NCI-H187 treated with DMSO at 0.1 percent for 48 hours (cell line): ENCODE measurements around the gene OLFML1.

Source experiments
- DNase-seq: peaks from one replicate; lab custom pipeline; 2025; lab: John Stamatoyannopoulos, UW

OLFML1 gene

DNA sequence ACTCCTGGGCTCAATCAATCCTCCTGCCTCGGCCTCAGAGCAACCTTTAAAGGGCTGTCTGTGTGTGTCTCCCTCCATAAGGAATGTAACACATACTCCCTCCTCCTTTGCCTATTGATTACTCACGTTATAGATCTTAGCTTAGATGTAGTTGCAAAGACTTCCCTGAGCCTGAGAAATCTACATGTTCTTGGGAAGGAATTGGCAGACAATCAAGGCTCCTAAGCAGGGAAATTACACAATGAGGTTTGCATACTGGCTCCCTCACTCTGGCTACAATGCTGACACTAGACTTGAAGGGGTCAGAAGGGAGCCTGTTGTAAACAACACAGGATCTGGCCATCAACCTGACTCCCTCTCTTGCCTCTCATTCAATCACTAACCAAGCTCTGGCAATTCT lies 5.2 kb upstream of the OLFML1 start:
- no peak for DNase-seq

DNA sequence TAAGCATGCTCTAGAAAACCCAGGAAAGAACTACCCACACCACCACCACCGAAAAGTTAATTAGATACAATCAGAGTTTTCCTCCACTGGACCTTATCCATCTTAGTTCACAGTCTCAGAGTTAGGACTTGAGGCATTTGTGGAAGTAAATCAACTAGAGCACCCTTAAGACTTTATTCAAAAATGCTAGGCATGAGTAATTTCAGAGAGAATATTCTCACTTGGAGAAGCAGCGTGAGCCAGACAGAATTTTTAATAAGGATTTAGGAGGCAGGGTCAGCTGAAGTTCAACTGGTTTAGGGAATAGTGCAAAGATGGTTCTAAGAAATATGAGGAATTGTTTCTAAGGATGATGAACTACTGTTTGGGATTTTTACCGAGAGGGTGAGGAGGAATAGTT lies 1.2 kb upstream of the OLFML1 start:
- no peak for DNase-seq

DNA sequence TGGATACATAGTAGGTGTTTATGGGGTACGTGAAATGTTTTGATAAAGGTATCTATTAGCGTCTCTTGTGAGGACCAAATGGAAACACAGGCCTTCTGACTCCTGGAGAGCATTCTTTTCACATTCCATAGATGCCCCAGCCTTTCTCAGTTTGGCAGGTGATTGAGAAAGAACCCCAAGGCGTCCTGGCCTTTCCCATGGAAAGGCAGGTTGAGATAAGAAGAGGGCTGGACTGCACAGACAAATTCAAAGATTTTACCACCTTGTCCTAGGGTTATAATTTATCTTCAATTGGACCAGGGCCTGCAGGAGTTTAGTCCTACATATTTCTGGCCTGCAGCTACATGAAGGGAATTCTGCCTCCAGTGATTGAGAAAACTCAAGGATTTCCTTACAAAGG lies 661 bp upstream of the OLFML1 start:
- DNase-seq = no peak

DNA sequence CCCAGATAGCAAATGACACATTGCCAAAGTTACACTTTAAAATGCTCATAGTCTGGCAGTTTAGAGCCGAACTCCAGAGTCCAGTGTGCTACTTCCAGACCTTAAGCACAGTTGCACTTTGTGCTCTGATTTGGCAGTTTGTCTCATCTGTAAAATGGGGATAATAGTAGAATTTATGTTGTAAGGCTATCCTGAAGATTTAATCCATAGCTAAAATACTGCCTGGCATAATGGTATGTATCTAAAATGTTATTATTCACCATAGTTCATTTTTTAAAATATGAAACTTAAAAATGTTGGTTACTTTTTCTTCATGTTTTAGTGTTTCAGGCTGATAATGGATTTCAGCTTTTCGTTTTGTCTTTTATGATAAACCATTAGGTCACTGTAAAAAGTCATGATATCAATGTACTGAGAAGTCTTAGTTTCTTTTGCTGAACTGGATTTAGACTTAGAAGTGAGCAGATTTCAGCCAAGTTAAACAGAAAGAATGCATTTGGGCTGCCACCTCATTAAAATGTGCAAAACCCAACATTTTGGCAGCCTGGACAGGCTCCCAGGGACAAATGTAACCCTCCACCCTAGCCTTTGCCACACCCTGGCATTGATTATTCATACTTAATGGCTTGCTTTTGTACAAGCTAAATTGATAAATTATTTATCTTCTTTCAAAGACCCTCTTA lies 933 bp downstream of the OLFML1 start:
- DNase-seq = no peak

DNA sequence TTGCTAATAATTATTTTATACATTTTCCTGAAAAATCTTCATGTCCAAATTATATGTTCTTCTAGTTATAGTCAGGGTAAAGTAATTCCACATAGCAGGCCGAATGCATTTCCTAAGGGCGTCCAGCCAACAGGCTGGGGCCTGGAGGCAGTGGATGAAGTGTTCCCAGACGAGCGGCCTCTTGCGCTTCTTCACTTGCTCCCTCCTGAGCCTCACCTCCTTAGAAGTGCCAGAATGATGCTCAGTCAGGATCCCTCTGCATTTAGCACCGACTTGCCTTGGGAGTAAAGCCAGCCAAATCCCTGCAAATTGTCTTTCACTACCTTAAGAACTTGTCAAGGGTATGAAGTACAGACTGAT lies 1.5 kb downstream of the OLFML1 start:
- no peak for DNase-seq

DNA sequence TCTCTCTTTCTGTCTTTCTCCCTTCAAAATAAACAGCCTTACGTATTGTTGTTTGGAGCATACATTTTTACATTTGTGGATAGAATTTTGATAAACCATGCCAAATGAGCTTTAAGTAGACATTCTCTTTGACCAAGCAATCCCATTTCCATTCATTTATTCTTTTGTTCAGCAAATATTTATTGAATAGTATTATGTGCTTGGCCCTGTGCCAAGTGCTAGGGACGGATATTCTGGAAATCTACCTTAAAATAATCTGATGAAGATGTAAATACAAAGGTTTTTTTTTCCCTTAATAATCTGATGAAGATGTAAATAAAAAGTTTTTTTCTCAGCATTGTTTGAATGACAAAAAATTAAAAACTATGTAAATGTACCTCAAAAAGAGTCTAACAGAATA lies 2.1 kb downstream of the OLFML1 start:
- no peak for DNase-seq

DNA sequence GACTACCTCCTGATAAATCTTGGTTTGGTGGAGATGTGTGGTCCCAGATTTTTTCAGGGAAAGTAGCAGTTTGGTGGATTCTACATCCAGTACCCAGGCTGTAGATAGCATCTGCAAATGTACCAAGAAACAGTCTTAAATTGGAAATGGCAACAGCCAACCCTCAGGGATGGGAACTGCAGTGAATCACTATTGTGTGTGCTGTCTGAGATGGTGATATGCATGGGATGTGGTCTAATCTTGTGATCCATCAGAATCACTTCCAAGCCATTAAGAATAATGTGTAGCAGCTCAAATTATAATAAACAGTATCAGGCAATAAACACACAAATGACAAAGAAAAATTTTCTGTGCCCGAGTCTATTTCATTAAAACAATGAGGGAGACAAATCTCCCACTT lies 3.4 kb downstream of the OLFML1 start:
- DNase-seq = no peak

DNA sequence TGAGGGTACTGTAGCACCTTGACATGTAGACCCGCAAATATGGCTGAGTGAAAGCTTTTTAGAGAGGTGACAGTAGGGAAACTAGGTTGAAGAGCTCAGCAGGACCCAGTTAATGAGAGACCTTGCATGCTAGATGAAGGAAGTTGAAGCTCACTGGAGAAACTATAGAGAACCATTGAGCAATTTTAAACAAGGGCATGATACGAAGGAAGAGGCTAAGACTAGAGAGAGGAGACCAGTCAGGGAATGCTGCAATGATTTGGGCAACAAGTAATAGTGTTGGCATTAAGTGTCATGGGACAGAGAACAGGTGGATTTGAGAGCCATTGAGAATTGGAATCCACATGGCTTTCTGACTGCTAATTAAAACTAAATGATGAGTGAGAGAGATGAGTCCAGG lies 4.1 kb downstream of the OLFML1 start:
- no peak for DNase-seq

DNA sequence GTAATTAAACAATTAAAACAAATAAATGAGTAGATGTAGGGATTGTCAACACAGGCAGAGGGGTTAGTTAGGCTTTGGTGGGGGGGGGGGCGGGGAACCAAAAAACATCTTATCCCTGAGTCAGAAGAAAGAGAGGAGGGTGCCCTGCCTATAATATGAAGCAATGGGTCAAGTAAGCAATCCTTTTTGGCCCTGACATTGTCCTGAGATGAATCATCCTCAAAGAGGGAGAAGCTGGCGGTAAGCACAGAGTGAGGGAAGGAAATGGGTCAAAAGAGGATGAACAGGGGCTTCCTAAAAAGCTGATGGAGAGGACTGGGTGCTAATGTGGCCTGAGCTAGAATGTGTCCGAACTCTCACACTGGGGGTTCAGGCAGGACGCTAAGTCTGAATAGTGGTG lies 4.7 kb downstream of the OLFML1 start:
- no peak for DNase-seq

DNA sequence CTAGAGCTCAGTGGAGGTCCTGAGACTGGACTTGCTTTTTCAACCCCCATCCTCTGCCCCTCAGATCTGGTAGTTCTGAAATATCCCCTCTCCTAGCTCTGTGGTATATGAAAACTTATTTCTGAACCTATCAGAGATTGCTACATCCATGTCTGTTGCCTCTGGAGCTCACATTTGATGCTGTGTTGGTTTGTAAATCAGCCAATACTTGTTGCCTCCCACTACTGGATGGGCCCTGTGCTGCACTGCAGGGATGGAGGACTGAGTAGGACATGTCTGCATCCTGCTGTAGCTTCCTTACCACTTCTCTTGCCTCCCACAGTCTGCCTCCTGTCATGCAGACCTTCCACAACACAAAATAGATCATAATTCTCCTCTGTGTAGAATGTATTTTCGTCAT lies 5.2 kb downstream of the OLFML1 start:
- DNase-seq = no peak

DNA sequence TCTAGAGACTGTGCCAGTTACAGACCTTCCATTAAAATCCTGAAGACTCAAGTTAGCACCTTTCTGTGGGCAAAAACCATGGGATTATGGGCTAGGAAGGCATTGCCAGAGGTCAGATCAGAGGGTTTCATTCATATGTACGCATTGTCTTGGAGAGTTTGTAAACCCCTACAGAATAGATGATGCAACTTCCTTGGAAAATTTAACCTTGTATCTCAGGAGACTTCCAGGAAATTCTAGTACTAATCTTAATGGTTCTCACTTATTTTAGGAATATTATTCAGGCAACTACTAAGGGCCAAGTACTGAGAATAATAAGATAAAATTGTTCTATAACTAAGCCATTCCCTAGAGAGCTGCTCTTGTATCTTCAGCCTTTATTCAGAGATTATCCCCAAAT lies 6.9 kb downstream of the OLFML1 start:
- DNase-seq = no peak

DNA sequence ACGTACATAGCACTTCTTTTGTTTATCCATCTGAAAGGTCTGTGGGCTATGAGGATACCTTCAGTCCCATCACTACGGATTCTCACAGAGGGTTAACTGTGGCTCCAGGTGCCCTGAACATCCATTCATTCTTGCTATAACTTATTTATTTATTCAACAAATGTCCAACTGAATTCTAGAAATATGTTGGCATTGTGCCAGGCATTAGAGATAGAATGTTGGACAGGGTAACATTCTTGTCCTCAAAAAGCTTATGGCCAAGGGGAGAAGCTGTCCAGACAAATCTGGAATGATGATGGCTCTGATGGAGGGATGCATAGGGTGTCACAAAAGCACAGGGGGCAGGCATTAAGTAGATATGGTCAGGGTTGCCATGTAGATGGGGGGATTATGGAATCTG lies 8.4 kb downstream of the OLFML1 start:
- no peak for DNase-seq

DNA sequence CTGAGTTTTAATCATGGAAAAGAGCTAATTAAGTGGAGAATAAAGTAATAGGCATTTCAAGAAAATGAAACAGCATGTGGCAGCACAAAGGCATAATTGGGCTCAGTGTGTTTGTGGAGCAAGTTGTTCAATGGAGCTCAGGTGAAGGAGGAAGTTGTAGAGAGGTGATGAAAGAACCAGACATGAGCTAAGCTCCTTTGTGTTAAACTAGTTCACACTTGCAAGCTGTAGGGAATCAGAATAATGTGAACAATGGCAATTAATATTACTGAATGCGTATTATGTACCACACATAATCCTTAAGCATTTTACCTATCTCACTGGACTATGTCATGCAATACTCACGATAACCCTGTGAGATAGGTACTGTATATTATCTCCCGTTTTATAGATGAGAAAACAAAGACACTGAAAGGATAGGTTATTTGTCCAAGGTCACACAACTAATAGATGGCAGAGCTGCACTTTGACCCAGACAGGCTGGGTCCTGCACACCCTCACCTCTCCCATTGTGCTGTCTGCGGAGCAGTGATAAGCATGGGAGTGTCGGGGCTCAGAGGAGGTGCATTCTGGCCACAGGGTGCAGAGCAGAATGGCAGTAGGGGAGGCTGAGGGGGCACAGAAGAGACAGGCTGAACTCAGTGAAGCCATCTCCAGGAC lies 8.9 kb downstream of the OLFML1 start:
- no peak for DNase-seq

DNA sequence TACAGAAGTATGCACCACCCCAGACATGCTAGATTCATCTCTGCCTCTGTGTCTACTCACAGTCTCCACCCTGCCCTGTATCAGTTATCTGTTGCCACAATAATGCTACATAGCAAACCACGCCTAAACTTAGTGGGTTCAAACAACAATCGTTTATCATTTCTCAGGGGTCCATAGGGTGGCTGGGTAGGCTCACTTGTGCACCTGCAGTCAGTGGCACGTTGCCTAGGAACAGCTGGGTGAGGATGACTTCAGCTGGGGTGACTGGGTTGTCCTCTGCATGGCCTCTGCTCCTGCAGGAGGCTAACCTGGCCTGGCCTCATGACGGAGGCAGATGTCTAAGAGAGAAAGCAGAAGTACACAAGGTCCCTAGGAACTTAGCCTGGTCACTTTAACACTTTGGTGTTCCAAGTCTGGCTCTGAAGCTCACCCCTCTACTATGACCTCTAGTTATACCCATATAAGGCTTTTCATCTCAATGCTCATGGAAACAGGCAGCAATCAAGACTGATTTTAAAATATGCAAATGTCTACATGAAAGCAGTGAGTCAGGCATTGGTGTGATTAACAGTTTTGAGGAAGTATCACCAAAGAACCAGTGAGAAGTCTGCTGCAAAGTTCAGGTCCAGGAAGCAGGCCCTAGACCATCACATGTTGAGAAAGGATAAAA lies 10.7 kb downstream of the OLFML1 start:
- DNase-seq = no peak

DNA sequence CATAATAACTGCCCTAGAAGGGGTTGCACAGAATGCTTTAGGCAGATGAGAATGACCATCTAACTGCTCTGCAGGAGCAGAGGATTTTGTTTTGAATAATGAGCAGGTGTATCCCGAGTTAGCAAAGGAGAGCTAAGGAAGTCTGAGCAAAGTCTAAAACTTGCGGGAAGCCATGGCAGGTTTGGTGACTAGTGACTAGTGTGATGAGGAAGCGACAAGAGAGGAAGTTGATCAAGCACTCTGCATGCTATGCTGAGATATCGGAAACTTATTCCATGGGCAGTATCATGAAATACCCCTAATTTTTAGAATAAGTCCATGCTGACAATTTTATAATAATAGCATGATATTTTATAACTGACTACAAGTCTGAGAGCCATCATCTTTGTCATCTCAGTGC lies 12.9 kb downstream of the OLFML1 start:
- no peak for DNase-seq

DNA sequence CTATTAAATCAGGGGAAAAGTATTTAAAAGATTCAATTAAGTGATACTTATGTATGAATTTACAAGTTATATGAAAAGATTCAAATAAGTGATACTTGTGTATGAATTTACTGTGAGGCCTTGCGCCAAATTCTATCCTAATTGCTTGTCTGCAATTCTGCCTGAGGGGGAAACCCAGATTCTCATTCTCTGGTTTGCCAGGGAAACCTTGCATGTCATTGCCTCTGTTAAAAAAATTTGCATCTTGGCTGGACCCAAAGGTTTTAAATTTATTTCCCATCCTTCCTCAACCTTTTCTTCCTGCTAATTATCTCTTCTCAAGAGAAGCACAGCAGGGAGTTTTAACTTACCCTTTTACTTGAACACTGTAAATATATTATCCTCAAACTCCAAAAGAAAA lies 13.8 kb downstream of the OLFML1 start:
- DNase-seq = no peak

DNA sequence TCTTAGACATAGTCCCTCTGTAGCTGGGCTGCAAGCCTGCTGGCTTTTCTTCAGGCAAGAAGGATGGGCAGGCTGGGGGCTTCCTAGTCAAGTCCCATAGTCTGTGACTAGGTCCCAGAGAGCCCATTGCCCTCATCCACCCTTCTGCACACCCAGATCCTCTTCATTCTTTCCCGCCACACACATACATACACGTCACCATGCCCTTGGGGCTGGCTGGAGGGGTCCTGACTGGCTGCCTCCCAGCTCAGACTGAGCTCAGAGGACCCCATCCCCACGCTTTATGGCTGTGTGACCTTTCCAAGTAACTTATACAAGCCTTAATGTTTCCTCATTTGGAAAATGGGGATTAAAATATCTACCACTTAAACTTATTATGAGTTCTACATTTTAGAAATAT lies 14.9 kb downstream of the OLFML1 start:
- no peak for DNase-seq

DNA sequence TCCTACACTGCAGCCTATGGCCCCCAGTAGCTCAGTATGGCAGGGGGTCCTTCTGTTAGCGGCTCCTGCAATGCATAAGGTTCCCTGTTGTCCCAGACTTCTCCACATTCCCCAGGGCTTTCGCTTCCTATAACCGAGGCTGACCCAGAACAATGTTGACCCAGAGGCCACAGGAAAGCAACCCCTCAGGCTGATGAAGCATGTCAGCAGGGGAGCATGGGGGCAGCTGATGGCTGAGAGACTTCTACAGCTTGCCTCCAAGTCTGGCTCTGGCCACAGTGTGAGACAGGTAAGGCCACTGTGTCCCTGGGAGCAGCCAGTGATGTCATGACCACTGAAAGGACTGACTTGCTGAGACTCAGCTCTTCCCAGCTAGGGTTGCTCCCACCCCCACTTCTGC lies 15.9 kb downstream of the OLFML1 start:
- no peak for DNase-seq

DNA sequence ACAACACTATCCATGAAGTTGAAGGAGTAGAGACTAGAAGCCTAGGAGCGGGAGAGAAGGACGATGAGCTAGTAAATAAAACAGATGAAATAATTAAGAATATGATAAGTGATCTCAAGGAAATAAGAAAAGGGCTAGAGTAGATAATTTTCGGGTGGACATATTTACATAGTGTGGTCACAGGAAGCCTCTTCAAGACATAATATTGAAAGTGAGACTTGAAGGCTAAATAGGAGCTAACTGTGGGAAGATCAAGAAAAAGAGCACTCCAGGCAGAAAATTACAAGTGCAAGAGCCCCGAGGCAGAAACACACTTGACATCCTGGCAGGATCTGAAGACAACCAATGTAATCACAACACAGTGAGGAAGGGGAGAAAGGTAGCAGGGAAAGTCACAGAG lies 16.6 kb downstream of the OLFML1 start:
- no peak for DNase-seq

DNA sequence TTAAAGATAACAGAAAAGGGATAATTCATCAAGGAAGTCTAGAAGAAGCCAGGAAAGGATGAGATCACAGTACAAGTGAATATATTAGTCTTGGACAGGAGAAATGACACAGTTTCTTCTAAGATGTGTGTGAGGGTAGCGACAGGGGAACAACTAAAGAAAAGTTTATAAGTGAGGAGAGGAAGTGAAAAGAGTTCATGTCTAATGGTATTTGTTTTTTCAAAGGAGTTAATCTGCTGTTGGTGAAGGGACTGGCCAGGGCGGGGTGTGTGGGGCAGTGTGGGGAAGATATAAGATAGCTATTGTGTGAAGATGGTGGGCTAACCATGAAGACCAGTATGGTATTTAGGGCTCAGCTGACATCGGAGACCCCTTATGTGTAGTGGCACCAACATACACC lies 20.9 kb downstream of the OLFML1 start:
- no peak for DNase-seq

DNA sequence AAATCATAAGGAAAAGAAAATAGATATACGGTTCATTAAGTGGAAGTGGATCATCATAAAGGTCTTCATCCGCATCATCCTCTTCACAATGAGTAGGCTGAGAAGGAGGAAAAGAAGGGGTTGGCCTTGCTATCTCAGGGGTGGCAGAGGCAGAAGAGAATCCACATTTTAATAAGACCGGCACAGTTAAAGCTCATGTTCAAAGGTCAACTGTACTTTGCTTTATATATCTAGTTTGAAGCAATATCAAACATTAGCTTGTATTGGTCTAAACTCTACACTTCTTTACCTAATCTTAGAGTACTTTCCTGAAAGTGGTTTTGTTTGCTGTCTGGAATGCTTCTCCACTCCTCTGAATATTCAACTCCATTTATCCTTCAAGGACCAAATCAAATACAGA lies 22.8 kb downstream of the OLFML1 start:
- DNase-seq = no peak

DNA sequence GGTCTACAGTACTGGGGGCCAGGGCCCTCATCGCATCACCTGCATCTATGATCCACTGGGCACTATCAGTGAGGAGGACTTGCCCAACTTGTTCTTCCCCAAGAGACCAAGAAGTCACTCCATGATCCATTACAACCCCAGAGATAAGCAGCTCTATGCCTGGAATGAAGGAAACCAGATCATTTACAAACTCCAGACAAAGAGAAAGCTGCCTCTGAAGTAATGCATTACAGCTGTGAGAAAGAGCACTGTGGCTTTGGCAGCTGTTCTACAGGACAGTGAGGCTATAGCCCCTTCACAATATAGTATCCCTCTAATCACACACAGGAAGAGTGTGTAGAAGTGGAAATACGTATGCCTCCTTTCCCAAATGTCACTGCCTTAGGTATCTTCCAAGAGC lies 24.7 kb downstream of the OLFML1 start:
- DNase-seq = no peak

DNA sequence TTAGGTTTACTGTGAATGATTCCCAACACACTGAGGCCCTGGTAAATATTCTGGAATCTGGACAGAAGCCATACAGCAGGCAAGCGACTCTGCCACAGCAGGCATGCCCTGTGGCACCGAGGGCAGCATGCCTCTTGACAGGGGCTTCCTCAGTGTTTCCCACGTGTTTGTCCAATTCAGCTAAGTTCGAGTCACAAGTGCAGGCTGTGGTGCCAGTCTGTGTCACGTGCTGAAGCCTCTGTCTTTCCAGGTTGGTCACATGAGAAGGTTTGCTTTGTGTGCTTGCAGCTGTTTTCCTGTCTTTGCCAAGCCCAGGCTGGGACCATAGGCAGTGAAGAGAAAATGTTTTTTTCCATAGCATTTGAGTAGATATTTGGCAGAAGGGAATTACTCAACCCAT lies 26.1 kb downstream of the OLFML1 start:
- no peak for DNase-seq
